DMS53 treated with DMSO at 0.1 percent for 48 hours (cell line): ENCODE measurements around the gene ALX4.

ENCODE experiments used
- DNase-seq: peaks from one replicate; lab custom pipeline; 2025; ENCODE audit not compliant: unreplicated experiment; lab: John Stamatoyannopoulos, UW

ALX4 gene

DNA sequence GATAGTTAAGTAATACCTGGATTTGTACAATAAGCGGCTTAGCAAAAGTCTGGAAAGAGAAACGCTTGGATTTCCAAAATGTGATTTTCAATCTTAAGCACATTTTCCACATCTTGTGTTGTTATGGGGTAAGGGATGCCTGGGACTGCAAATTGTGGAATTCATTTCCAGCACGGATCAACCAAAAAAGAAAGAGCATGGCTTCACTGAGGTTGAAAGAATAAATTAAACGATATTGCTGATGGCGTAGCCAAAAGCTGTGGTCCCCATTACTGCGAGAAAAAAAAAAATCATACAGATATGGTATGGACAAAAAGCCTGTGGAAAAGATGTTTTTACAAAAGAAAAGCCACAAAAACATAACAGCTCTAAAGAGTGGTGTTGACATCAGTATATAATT is 26.0 kb upstream of the ALX4 start:
- no peak for DNase-seq

DNA sequence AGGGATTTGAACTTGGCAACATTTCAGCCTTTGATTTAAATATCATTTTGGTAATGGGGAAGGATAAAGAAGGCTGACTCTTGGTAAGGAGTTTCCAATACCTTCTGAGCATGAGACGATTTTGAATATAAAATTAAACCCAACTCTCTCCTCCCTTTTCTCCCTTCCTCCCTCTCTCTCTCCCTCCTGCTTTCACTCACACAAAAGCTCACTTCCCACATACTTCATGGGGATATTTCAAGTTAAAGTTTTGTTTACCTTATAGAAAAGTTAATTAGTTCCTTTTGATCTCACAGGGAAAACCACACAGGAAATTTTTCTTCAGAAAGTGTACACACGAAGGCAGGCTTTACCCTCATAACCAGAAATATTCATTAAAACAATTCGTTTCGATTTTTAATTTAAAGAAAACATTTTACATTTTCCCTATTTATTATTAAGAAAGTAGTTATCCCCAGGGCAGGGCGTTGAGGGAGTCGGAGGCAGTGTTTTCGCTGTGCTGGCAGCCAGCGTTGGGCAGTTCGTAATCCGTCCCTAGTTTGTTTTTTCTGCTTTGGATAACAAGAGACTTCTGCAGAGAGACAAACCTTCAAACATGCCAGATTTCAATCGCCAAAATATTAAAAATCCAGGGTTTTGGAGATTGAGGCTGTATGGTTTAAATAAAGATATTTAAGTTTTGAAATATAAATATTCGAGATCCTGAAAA is 25.3 kb upstream of the ALX4 start:
- no peak for DNase-seq

DNA sequence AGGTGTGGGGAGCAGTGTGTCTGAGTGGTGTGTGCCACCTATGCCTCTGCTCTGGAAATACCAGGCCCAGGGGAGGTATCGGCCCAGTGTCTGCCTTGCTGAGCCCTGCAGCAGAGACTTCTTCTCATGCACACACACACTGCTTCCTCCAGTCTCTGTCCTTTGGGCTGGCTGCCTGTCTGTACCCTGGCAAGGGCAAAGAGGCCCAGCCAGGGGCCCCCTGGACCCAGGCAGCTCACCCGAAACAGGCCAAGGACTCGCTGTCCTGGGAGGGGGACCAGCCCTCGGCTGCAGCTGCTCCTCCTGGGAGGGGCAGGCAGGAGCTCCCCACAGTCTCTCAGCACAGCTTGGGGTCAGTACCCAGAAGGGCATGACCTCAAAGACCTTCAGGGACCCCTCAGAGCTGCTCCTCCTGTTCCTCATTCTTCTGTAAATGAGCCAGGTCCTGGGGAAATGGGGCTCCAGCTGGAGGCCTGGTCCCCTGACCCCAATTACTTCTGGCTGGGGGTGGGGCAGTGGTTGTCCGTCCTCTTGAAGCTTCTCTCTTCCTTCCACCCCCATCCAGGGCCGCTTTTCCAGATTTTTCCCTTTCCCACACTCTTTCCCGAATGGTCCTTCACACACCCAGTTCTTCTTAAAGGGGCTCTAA is 24.5 kb upstream of the ALX4 start:
- no peak for DNase-seq

DNA sequence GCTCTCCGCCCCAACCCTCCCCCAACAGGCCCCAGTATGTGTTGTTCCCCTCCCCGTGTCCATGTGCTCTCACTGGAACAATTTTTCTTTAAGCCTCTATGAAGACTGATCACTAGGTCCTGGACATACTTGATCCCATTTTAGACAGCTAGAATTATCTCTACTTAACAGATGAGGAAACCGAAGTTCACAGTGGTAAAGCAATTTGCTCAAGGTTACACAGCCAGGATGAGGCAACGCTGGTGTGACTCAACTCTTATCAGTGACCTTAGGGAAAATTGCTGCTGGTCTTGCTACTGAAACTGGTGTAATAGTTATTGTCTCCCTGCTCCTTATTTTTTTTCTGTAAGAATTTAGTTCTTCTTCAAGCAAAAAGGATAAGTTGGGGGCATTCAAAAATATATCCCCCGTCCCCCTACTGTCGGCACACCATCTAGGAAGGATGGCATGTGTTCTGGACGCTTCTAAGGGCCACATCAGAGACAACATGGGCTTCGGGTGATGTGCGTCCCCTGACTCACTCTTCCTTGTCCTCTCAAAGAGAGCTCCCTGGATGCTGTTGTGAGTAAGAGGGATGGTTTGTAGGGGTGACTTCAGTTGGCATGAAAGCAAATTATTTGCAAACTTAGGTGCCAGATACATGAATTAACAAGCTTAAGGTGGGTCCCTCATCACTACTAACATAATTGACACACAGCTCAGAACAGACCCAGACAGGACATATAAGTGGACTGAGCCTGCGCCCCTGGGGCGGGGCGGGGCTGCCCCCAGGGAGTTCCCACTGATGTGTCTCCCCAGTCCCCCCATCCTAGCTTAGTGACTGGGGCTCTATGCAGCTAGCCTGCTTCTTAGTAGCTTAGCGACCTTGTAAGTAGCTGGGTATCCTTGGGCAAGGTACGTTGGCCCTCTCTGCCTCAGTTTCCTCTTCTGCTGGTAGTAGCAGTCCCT is 23.6 kb upstream of the ALX4 start:
- no peak for DNase-seq

DNA sequence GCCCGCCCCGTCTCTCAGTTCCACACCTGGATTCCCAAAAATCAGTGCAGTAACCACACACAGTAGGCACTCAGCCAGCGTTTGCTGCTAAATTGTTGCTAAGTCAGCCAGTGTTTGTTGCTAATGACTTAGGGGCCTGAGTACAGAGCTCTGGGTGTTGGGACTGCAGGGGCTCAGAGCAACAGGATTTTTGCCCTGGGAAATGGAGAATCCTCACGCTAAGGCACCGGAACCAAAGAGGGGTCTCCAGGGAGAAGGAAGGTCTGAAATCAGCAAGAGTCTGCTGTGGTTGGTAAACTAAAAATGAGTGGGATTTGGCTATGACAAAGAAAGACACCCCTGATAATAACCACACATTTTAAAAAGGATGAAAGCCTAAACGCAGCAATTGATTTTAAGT is 22.7 kb upstream of the ALX4 start:
- no peak for DNase-seq

DNA sequence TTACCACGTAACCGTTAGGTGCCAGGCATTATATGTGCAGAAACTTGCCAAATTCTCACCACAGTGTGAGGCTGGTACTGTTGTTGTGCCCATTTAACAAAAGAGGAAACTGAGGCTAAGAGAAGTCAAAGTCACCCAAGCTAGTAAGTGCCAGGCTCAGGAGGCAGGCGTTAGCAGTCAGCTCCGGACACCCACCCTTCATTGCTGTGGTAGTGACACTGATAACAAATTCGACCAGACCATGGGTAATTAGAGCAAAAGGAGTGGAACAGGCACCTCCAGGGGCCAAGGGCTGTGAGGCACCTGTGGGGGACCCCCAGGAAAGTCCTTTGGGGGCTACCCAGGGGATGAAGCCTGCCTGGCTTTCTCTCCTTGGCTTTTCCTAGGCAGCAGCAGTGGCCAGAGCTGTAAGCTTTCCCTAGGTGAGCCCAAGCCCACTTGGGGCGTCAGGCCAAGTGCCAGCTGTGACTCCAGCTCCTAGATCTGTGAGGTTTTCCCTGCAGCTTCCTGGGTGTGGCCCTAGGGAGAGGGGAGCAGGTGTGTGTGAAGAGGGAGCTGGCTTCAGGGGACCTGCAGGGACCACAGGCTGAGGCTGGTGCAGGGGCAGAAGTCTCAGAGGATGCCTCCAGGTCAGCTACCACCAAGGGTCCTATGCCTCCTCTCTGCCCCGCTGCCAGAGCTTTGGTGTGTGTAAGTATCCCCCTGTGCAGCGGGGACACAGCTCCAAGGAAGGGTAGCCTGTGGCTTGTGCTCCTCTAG is 19.7 kb upstream of the ALX4 start:
- no peak for DNase-seq

DNA sequence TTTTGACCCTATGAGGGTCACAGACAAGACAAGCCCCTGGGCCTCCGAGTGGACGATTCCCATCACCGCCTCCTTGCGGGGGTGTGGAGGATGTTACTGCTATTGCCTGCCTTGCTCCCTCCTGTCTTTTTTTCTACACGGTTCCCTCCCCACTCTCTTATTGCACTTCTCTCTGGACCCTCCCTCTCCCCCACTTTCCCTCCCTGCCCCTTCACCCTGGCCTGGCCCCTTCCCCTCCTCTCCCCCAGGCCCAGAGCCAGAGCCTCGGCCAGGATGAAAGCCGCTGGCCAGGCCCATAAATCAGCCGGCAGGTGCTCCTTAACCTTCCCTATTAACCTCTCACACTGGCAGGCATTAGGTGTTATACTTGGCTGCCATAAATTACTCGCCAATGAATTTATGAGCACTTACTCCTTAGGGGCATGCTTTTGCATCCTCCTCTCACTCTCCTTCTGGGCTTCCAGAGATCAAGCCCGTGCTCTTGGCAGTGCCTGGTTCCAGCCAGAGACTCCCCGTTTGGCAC is 18.3 kb upstream of the ALX4 start:
- DNase-seq, result no peak

DNA sequence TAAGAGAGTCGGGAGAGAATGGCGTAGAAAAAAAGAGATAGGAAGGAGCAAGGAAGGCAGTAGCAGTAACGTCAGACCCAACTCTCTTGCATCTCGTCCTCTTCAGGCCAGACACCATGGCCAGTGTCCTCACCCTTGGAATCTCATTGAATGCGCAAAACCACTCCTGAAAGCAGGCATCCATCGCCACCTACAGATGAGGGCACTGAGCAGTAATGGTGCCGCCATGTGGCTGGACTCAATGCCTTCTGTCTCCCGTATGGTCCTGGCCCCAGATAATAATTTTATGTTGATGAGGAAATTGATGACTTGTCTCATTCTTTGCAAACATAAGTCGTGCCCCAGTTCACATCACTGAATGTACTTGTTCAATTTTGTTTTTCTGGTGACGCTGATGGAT is 17.8 kb upstream of the ALX4 start:
- DNase-seq, result no peak

DNA sequence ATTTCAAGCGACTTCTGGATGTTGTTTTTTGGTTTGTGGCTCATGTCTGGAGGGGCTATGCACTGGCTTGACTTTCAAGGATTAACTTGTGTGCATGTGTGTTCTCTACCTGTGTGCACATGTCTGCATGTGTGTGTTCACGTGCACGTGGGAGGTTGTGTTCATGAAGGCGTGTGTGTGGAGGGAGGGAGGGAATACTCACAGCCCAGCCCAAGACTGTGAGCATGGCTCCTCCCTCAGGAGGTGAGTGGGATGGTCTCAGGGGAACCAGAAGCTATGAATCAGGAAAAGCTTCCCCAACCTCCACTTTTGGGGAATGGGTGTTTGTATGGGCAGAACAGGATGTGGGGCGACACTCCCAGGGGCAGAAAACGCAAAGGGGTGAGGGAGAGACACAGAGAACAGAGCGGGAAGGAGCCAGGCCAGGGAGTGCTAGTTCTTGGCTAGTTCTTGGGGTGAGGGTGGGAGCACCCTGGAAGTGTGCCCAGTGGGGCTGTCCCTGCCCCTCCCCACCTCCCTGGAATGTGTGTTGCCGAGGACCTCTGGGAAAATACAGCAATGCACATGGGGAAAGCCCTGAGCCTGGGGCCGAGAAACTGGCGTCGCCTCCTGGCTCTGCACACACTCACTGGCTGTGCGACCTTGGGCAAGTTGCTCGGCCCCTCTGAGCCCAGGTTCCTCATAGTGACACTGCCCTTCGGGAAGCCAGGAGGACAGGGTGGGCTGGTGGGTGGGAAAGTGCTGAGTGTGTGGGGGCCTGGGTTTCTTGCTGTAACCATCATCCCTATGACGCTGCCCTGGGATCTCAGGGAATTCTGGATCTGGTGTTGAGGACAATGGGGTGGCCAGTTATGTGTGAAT is 16.9 kb upstream of the ALX4 start:
- no peak for DNase-seq

DNA sequence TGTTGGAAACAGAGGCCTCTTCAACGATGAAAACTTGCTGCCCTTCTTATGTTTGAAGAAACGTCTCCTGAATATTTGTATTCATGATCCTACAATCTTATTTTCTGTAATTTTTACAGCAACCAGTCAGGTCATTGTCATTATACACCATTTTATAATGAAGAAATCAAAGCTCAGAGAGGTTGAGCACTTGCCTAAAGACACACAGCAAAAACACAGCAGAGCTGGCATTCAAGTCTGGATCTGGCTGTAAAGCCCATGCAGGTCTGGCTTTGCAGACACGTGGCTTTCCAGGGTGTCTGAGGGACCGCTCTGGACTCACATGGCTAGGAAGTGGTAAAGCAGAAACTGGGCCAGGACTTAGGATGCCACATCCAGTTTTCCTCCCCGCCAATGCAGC is 15.8 kb upstream of the ALX4 start:
- no peak for DNase-seq

DNA sequence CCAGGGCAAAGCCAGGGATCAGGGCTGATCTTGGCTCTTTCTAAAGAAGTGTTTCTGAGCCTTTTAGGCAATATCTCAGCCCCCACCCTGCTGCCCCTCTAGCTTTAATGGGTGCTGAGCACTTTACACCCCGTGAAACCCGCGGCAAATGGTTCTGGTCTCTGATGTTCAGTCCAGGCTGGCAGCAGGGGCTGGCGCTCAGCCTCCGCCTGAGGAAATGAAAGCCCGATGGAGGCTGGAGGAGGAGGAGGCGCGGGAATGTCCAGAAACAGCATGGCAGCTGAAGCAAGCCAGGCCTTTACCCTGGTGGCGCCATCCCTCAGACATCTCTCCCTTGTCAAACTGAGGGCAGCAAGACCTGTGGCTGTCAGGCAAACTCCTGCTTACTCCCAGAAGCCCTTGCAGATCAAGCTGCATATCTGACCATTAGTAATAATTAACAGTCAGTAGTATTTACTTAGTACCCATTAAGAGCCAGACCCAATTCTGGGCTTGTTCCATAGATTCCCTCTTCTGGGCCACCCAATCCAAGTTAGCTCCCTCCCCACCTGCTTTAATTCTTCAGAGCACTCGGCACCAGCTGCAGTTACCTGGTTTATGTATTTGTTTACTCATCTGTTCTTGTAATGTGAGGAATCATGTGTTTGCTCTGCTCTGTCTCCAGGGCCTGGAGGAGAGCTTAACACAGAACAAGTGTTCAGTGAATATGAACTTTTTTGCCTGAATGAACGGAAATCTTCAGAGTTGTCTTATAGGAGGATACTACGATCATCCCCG is 15.0 kb upstream of the ALX4 start:
- DNase-seq, result peak; percentile 63

DNA sequence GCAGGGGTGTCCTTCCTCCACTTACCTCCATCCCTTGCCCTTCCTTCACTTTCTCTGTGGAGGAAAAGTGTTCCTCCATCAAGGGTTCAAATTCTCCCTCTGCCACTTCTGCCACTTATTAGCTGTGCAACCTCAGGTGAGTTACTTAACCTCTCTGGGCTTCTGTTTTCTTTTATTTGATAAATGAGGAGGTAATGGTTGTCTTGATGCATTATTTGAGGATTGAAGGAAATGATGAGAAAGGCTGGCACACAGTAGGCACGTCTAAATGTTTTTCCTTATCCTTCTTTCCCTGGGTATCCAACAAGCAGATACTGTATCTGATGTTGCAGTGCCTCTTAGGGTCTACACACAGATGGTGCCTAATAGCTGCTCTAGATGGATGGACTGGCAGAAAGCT is 14.3 kb upstream of the ALX4 start:
- no peak for DNase-seq

DNA sequence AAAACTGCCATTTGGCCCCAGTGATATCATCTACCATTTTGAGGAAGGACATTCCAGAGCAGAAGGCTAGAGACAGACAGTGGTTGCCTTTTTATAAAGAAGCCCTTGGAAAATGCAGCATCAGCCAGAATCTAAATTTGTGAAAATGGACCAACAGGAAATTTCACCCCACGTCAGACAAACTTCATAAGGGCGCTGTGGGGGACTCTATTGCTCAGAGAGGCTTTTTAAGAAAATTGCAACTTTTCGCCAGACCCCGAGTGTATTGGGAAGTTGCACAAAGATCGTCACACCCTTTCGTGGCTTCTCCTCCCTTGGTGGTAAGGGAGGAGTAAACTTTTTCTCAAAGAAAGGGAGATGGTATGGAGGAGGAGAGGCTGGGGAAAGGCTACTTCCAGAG is 12.3 kb upstream of the ALX4 start:
- DNase-seq, result no peak

DNA sequence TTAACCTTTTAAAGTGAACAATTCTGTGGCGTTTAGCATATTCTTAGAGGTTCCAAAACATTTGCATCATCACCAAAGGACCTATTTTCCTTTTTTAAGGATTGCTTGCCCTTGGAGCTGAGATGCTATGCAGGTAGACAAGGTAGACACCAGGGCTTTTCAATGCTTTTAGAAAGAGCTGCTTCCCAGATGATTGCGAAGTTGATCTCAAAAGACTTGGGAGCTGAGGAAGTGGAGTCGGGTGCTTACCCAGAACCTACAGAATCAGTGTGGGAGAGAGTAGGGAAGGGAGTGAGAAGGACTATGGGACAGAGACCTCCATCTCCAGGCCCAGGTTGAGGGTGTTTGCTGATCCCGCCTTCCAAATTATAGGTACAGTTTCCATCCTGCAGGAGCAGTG is 11.1 kb upstream of the ALX4 start:
- DNase-seq, result no peak

DNA sequence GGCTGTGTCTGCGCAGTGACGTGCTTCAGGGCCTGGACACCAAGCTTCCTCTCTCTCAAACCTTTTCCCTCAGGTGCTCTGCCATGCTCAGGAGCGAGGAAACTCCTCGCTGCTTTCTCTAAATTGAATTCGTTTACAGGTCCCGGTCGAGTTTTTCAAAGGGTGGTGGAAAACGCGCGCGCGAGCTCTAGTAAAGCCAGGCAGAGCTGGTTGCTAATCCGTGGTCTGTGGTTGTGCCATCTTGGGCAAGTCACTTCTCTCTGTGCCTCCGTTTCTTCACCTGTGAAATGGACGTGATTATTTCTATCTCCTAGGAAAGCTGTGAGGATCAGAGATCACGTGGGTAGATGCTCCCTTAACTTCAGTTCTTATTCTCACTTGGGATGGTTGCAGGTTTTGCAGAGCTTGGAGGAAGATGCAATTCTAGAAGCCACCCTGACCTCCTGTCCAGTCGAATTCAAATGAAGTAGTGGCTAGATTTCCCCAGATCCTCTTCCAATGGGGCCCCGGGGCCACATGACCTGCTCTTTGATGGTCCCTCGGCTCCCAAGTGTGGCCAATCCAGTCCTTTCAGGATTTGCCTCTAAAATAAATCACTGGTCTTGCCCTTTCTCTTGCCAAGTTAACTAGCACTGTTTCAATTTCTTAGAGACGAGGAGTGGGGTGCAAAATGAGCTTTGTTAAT is 10.5 kb upstream of the ALX4 start:
- DNase-seq, result no peak

DNA sequence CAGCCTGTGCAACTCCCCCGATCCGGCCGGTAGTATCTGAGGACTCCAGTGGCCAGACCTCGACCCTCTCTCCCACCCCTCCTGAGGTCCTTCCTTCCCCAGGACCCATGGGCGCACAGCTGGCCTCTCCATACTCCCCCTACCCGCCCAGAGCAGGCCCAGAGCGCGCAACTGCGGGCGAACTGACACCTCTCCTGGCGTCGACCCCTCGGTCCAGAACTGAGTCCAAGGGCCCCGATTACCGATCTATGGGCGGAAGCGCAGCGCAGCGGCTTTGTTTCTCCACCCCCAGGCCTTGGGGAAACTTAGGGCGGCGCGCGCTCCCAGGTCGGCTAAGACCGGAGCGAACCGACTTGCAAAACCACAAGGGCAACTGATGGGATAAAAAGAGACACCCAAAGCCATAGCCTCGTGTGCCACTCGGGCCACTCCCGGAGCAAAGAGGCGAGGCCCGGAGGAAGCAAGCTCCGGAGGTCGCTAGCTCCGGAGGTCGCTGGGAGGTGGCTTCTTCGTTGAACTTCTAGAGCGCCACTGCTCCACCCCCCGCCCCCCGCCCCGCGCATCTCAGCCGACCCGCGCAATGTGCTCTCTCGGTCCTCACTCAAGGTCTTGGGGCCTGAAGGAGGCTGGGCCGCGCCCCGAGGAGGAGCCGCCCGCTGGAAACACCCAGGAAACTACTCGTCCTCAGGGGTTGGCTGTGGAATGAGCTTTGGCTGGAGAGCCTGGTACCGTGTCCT is 9.8 kb upstream of the ALX4 start:
- no peak for DNase-seq

DNA sequence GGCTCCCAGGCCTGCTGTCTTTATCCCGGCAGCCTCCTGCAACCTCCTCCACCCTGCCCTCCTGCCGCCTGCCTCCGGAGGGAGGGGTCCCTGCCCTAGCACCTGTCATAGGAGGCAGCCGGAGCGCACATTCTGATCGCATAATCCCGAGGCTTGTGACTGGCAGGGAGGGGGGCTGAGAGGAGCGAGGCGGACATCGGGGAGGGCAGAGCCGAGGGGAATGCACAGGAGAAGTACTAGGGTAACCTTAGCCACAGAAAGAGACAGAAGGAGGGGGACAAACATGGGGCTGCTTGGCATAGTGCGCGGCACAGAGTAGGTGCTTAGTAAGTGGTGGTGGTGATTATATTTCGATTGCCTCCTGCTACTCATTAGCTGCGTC is 9.2 kb upstream of the ALX4 start:
- no peak for DNase-seq

DNA sequence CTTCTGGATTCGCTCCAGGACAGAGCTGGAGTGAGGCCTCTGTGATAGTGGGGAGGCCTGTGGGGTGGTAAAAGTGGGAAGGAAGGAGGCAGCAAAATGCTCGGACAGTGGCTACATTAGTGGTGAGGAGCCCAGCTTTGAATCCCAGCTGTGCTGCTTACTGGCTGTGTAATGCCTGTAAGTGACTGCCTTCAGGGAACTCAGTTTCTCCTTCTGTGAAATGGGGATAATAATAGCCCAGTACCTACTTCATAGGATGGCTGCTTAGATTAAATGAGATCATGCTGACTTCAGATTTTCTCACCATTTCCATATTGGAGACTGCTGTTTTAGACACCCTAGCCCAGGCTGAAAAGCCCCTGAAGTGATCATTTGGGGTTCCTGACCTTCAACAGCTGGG is 8.4 kb upstream of the ALX4 start:
- no peak for DNase-seq
